HepG2 (cell line): Measurements from ENCODE around the gene ZFHX3. TPM values are rescaled to one million over a fixed set of nuclear protein-coding genes. Genes with fewer than 3 reads are reported as not detected.

Experiments
- ATAC-seq: fragments of 200-7000 bp; cut with Tn5 transposase; 3 replicates; pipeline ENCODE4 v1.9.1; 2020; ENCODE audit warnings: mild to moderate bottlenecking, moderate library complexity
- BruUV-seq: library from RNA; stranded (reverse); fragments of 400-500 nt; replicated peaks from 2 replicates; lab custom pipeline; 2021; lab: Mats Ljungman, UMichigan
- CTCF ChIA-PET: fragments of 300-600 bp; formaldehyde crosslinking; extraction: SDS; loops from one replicate; lab custom pipeline; 2021; ENCODE audit warnings: low total read pairs, inconsistent platforms, low intra/inter-chr PET ratio; lab: Yijun Ruan, JAX
- POLR2A ChIA-PET: fragments of 350-600 bp; sonication (Branson Sonifier 250); formaldehyde crosslinking; loops from one replicate; lab custom pipeline; 2020; ENCODE audit warnings: antibody characterized with exemption, inconsistent platforms; lab: Yijun Ruan, JAX
- DNase-seq: peaks from one replicate; pipeline ENCODE4 v3.0.0-alpha.2; 2015; ENCODE audit warnings: low spot score
- FAIRE-seq: peaks from 3 replicates; lab custom pipeline; 2011; peaks lifted over from hg19 to GRCh38; lab: Jason Lieb, UNC
- H2AFZ ChIP-seq: one replicate; pipeline ENCODE4 v1.6.1; 2011; ENCODE audit warnings: low read length, inconsistent platforms
- H3K27ac ChIP-seq: fragments of 300-600 bp; 3 replicates; pipeline ENCODE4 v1.8.0; 2011; ENCODE audit warnings: mixed run types, mild to moderate bottlenecking, mixed read lengths, low read length, inconsistent platforms; ENCODE audit not compliant: insufficient read depth; ENCODE audit errors: extremely low read length
- H3K27me3 ChIP-seq, 2 experiments: fragments of 200-600 bp in 1 of 2; 2 replicates in 1 of 2; 3 replicates in 1 of 2; pipeline versions ENCODE4 v1.6.0 to v1.8.0; 2011; ENCODE audit warnings: low read length in 2 of 2, mild to moderate bottlenecking in 2 of 2, moderate library complexity in 2 of 2, inconsistent platforms in 1 of 2; ENCODE audit not compliant: insufficient read depth in 2 of 2, control insufficient read depth in 1 of 2
- H3K36me3 ChIP-seq, 2 experiments: fragments of 200-600 bp in 1 of 2; replicated peaks in 1 of 2; 2 replicates in 1 of 2; 3 replicates in 1 of 2; pipeline versions ENCODE4 v1.5.1 to v1.8.0; 2011; ENCODE audit warnings: low read length in 2 of 2, inconsistent platforms in 1 of 2; ENCODE audit not compliant: insufficient read depth in 2 of 2, control insufficient read depth in 1 of 2
- H3K4me1 ChIP-seq: 2 replicates; pipeline ENCODE4 v1.5.1; 2012; ENCODE audit warnings: low read length, inconsistent platforms; ENCODE audit not compliant: insufficient read depth
- H3K4me2 ChIP-seq: 2 replicates; pipeline ENCODE4 v1.6.0; 2011; ENCODE audit warnings: low read depth, low read length, inconsistent platforms
- H3K4me3 ChIP-seq, 3 experiments: fragments of 200-600 bp in 1 of 3; sonication (generic), shearing (Covaris generic) in 1 of 3; replicated peaks in 1 of 3; 2 replicates each; pipeline ENCODE4 v1.5.1; 2011 to 2016; ENCODE audit warnings: low read length in 3 of 3, inconsistent platforms in 2 of 3, low read depth in 2 of 3, mild to moderate bottlenecking in 2 of 3, control low read depth in 1 of 3, mixed read lengths in 1 of 3; ENCODE audit not compliant: insufficient read depth in 1 of 3
- H3K79me2 ChIP-seq: one replicate; pipeline ENCODE4 v1.6.1; 2011; ENCODE audit warnings: low read length, inconsistent platforms; ENCODE audit not compliant: insufficient read depth
- H3K9ac ChIP-seq: 2 replicates; pipeline ENCODE4 v1.6.0; 2011; ENCODE audit warnings: mild to moderate bottlenecking, low read depth, low read length, inconsistent platforms; ENCODE audit not compliant: insufficient read depth
- H3K9me3 ChIP-seq: 2 replicates; pipeline ENCODE4 v1.5.1; 2012; ENCODE audit warnings: mild to moderate bottlenecking, low read length
- H4K20me1 ChIP-seq: 2 replicates; pipeline ENCODE4 v1.6.0; 2011; ENCODE audit warnings: inconsistent platforms, mild to moderate bottlenecking, low read length, moderate library complexity; ENCODE audit not compliant: insufficient read depth
- KDM4B ChIP-seq: sonication (generic); formaldehyde crosslinking; IDR thresholded peaks from 2 replicates; pipeline ENCODE4 v1.4.0; 2020; ENCODE audit warnings: missing genetic modification reagents
- KMT2B ChIP-seq: IDR thresholded peaks from 2 replicates; pipeline ENCODE4 v1.6.1; 2016; ENCODE audit warnings: missing genetic modification reagents, missing compliant biosample characterization
- PATZ1 ChIP-seq: sonication (generic); formaldehyde crosslinking; IDR thresholded peaks from 2 replicates; pipeline ENCODE4 v1.4.0; 2020; ENCODE audit warnings: missing genetic modification reagents
- RAD21 ChIP-seq: fragments of 450-650 bp; formaldehyde crosslinking; IDR thresholded peaks from 2 replicates; pipeline ENCODE4 v1.5.0; 2020; ENCODE audit warnings: mild to moderate bottlenecking
- SMAD1 ChIP-seq: sonication (generic); formaldehyde crosslinking; IDR thresholded peaks from 2 replicates; pipeline ENCODE4 v1.4.0; 2020; ENCODE audit warnings: missing genetic modification reagents, low read depth, mild to moderate bottlenecking, borderline replicate concordance
- ZNF230 ChIP-seq: sonication (generic); formaldehyde crosslinking; IDR thresholded peaks from 2 replicates; pipeline ENCODE4 v1.4.0; 2020; ENCODE audit warnings: mild to moderate bottlenecking, missing genetic modification reagents
- ZUFSP ChIP-seq: sonication (generic); formaldehyde crosslinking; IDR thresholded peaks from 2 replicates; pipeline ENCODE4 v1.9.0; 2021; ENCODE audit warnings: missing genetic modification reagents, mild to moderate bottlenecking, borderline replicate concordance
- WGBS: methylation state at CpG from one replicate; pipeline ENCODE4 v1.1.6; 2017; ENCODE audit warnings: low lambda C conversion rate; 5-methylcytosine and 5-hydroxymethylcytosine counted together
- in situ Hi-C: cut with HindIII; loops from 2 replicates; pipeline ENCODE4 v1.10.0; 2017; ENCODE audit warnings: low pct_unique_long_range_greater_than_20kb; ENCODE audit not compliant: extremely low pct_ligation_motif_present
- intact Hi-C: fragments of 100-400 bp; cut with micrococcal nuclease; formaldehyde crosslinking; loops from one replicate; pipeline ENCODE4 v1.10.0; 2022; ENCODE audit not compliant: unreplicated experiment
- polyA plus RNA-seq, 8 experiments: library from polyadenylated mRNA; depleted of rRNA in 3 of 8; stranded (reverse) in 7 of 8; unstranded in 1 of 8; fragments of >200 nt; fragmentation: Illumina TruSeq in 4 of 8; extraction: Trizol in 4 of 8; gene quantifications; 2 replicates each; pipeline versions ENCODE4 v1.2.1 to v1.2.3, GENCODE V29; 2011 to 2016; ENCODE audit warnings: low read depth in 4 of 8, missing spikeins in 1 of 8, mixed read lengths in 1 of 8; ENCODE audit not compliant: insufficient read depth in 1 of 8
- total RNA-seq, 5 experiments: library from RNA; depleted of rRNA; stranded (reverse); fragments of >200 nt; fragmentation: Illumina TruSeq; extraction: Trizol; gene quantifications; 2 replicates each; pipeline ENCODE4 v1.2.3, GENCODE V29; 2016; ENCODE audit warnings: low read depth in 1 of 5
- TF ChIP-seq, protein P1 (sequence below): sonication (generic); formaldehyde crosslinking; IDR thresholded peaks from 2 replicates; pipeline ENCODE4 v1.8.0; 2023; ENCODE audit warnings: mild to moderate bottlenecking, missing genetic modification reagents
- TF ChIP-seq, protein P2 (sequence below): sonication (generic); formaldehyde crosslinking; IDR thresholded peaks from 2 replicates; pipeline ENCODE4 v1.4.0; 2020; ENCODE audit warnings: missing genetic modification reagents, borderline replicate concordance

ZFHX3 gene
- total and polyA plus RNA-seq, 2 of the 13 experiments (the other 11 are each of a cell fraction or from before 2014, with no cell fraction given) = 5.0 to 6.0 TPM

- intact Hi-C loops = no loop called here
- Histone ChIP-seq H3K36me3 (no peaks in the 10 kb centered on the region), H4K20me1 (no peaks in the 10 kb centered on the region), H3K9me3 (no peaks in the 10 kb centered on the region), H3K4me3 (peak overlapping the region in 2 of 3 experiments; percentile 77 to 91; a peak in 4 of 6 replicates), H3K27ac (peak overlapping the region; percentile 82), H2AFZ (no peak overlapping the region), H3K9ac (0 out of 2 replicates have a peak overlapping the region, but pooled peaks have one; percentile 86), H3K4me1 (peaks cover 68% of the 10 kb centered on the region), H3K27me3 (no peaks in the 10 kb centered on the region; a peak in 2 of 5 replicates), H3K4me2 (peak overlapping the region; percentile 98), H3K79me2 (peaks cover 82% of the 10 kb centered on the region)
- DNase-seq = no peak
- no peak for ATAC-seq
- 41% methylated on average over 10 of the region's 10 CpGs for WGBS
- ChIA-PET POLR2A (interaction anchor here (0.7 to 5.1 kb wide), 9 partner anchors 11 to 179 kb away, joined by 3 to 36 read pairs (median 6); no protein-coding TSS in a partner anchor), CTCF (no interaction called here)
- BruUV-seq = no TSS peak
- FAIRE-seq = no peak
- in situ Hi-C loops = no loop called here
- TF ChIP-seq PATZ1 (CRISPR knock-in tag) (peak; percentile 3; the same call in 1 of the 2 replicates), KDM4B (CRISPR knock-in tag) (no peak), RAD21 (no peak), KMT2B (CRISPR knock-in tag) (no peak), ZUFSP (CRISPR knock-in tag) (no peak), SMAD1 (CRISPR knock-in tag) (no peak), ZNF230 (CRISPR knock-in tag) (no peak)
- TF ChIP-seq, protein P1, sequence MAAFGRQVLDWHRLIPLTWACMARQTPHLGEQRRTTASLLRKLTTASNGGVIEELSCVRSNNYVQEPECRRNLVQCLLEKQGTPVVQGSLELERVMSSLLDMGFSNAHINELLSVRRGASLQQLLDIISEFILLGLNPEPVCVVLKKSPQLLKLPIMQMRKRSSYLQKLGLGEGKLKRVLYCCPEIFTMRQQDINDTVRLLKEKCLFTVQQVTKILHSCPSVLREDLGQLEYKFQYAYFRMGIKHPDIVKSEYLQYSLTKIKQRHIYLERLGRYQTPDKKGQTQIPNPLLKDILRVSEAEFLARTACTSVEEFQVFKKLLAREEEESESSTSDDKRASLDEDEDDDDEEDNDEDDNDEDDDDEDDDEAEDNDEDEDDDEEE = no peak
- TF ChIP-seq, protein P2, sequence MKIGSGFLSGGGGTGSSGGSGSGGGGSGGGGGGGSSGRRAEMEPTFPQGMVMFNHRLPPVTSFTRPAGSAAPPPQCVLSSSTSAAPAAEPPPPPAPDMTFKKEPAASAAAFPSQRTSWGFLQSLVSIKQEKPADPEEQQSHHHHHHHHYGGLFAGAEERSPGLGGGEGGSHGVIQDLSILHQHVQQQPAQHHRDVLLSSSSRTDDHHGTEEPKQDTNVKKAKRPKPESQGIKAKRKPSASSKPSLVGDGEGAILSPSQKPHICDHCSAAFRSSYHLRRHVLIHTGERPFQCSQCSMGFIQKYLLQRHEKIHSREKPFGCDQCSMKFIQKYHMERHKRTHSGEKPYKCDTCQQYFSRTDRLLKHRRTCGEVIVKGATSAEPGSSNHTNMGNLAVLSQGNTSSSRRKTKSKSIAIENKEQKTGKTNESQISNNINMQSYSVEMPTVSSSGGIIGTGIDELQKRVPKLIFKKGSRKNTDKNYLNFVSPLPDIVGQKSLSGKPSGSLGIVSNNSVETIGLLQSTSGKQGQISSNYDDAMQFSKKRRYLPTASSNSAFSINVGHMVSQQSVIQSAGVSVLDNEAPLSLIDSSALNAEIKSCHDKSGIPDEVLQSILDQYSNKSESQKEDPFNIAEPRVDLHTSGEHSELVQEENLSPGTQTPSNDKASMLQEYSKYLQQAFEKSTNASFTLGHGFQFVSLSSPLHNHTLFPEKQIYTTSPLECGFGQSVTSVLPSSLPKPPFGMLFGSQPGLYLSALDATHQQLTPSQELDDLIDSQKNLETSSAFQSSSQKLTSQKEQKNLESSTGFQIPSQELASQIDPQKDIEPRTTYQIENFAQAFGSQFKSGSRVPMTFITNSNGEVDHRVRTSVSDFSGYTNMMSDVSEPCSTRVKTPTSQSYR = peak; percentile 64; the same call in 1 of the 2 replicates
Measured at GRCh38 chr16:73054125-73054484, 6.2 kb upstream of the ZFHX3 start.
